Measurements from ENCODE around the gene SYF2.
"Not testable (repeated sequence)": the region's sequence is repeated elsewhere in the genome, so short reads cannot be mapped to it uniquely, and the experiment has no call there.

The SYF2 gene

DNA sequence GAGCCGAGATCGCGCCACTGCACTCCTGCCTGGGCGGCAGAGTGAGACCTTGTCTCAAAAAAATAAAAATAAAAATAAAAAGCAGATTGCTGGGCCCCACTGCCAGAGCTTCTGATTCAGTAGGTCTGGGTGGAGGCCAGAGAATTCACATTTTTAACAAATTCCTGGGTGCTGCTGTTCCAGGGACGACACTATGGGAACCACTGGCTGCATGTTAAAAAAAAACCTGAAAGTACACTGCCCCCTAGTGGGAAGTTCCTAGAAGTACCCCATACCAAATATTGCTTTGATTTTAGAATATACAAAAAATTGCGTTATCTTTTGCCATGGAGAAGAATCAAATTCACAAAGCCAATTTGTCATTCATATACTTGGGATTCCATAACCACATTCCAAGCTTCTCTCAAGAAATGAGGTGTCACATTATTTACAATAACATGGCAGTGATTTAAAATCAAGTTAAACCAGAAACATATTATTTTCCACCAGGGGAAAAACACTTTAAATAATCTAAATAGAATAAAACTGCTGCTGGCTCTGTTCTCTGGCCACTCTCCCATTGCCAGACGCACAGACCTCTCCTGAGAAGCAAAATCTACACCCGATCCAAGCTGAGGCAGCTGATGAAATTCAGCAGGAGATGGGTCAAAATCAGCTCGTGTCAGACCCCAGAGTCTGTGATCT, 27.4 kb downstream of the SYF2 start:
- DNase-seq = no peak

DNA sequence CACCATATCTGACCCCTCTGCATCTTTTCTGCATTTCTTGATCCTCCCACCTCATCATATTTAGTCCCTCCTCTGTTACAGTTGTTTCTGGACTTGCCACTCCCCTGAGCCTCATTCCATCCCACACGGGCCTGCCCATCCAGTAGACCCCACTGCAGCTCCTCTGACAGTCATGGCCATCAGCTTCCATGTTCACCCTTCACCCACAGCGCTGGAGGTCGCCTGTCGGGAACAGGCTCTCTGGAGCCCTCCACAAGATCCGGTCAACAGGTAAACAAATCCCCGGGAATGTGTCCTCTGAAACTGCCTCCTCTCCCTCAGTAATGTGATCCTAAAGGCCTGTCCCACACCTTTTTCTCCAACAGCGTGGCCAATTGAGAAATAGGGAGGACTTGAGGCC, 31.3 kb downstream of the SYF2 start:
- no peak for DNase-seq

DNA sequence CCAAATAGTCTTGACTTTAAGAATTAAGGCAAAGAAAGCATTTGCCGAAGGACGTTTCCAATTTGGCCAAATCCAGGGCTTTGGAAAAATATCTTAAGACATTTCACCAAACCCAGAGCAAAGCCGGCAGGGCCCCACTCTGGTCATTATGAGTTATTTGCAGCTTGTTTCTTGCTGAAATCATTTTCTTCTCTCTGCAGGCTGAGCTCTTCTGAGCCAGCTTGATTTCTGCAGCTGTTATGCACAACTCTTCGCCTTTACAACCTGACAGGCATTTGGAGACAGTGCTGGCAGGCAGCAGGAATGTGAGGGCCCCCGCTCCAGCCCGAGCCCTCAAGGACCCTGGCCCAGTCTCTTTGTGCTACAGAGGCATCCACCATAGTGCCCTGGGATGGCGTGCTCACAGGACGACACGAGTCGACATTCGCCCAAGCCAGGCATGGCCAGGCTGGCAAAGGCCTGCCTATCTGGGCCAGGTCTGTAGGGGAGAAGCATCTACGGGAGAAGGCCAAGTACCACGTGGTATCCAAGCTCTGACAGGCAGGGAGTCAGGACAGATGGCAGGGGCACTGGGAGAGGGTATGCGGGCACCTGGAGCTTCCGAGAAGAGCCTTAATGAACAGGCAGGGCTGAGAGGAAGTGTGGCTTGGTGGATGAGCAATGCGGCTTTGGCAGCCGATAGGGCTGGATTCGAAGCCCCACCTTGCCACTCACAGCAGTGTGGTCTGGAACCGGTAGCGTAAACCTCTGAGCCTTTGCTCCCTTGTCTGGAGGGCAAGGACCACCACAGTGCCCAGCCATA, 32.3 kb downstream of the SYF2 start:
- no peak for DNase-seq

DNA sequence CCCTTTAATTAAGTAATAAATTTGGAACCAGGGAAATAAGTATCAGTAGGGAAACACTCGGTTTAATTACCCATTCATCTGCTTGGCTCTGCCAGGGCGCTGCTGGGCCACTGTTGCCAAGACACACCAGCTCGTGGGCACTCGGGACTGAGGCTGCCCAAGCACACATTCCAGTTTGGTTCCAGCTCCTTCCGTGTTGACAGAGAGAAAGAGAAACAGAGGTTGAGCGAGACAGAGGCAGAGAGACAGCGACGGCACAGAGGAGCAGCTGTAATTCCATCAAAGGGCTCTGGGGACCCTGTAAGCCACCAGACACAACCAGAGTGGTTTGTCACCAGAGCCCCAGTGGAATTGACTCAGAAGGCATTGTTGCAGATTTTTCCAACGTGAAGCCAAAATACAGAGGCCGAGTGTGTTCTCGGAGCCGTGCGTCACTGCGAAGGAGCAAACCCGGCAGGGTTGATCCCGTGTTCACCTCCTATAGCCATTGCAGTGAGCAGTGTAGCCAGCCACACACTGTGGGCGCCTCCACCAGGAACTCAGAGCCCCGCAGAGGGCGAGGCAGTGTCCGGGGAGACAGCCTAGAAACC, 33.5 kb downstream of the SYF2 start:
- no peak for DNase-seq

DNA sequence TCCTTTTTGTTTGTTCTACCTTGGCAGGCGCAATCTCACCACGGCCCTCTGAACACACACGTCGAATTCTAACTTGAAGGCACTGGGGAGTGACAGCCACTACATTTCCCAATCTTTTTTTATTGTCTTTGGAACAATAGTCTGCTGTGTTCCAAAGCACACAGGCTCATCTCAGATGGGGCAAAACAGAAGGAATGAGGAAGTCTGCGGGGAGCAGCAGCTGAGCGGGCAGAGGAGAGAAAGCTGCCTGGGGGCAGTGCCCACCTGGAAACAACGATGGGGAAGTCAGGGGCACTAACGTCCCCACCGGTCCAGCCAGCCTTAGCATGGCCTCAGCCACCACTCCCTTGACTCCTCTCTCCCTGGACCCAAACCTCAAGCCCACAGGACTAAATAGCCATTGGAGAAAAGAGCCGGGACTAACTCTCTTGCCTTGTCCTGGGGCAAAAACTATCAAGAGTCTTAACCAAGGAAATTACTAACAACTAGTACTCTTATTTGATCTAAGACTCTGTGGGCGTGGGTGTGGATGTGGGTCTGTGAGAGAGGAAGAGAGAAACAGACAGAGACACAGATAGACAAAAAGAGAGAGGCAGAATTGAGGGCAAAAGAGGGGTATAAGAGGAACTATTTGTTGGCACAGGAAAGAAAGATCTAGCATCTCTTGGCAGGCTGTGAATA, 34.2 kb downstream of the SYF2 start:
- no peak for DNase-seq

DNA sequence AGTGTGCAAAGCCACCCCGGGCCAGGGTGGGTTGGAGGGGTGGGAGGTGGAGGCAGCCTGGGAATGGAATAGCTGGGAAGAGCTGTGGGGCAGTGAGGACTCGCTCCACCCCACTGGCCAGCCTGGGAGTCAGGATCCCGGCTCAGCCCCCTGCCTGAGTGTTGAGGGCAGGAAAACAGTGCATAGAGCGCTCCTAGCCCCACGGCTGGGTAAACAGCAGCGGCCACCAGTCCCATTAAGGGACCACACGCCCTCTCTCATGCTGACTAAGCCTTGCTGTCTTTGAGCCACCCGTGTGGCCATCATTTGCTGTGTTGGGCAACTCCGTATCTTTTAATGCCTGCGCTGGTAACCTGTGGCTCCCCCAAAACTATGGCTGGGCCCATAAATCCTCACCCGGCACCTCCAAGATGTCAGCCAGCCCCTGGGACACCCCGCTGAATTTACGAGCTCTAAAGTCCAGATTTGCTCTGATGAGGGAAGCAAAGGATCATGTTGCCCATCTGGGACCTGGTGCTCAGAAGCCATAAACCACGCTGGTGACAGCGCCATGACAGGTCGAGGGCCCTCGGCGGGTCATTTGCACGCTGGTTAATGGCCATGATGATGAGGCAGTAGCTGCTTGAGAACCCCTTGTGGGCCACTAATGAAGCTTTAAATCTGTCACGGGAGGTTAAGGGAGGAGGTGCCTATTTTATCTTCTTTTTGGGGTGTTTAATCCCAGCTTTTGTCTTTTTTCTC, 34.9 kb downstream of the SYF2 start:
- no peak for DNase-seq

DNA sequence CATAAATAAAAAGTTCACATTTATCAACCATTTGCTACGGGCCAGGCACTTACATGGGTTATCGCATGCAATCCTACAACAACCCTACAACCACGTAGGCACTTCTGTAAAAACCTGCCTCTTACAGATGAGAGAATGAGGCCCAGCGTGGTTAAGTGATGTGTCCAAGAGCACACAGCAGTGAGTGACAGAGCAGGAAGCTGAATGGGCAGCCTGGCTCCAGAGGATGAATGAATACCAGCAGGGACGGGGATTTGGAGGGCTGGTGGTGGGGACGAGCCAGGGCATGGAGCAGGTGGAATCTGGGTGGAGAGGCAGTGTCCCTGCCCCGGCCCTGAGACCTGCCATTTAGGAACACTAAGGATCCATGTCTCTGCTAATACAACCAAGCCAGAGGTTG, 35.5 kb downstream of the SYF2 start:
- DNase-seq = no peak

DNA sequence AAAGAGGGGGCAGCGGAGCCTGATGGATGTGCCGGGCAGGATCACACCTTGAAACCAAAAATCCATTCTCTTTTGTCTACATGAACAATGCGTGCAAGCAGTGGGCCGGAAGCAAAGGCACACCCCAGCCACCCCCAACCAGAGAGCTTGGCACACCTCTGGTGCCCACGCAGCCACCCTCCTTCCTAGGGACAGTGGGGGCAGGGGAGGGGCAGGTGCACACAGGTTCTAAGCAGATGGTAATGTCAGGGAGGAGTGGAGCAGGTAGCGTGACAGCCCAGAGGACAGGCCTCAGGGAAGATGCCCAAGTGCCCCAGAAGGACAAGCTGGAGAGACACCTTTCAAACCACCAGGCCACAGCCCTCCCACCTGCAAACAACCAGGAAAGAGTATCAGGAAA, 36.5 kb downstream of the SYF2 start:
- no peak for DNase-seq

DNA sequence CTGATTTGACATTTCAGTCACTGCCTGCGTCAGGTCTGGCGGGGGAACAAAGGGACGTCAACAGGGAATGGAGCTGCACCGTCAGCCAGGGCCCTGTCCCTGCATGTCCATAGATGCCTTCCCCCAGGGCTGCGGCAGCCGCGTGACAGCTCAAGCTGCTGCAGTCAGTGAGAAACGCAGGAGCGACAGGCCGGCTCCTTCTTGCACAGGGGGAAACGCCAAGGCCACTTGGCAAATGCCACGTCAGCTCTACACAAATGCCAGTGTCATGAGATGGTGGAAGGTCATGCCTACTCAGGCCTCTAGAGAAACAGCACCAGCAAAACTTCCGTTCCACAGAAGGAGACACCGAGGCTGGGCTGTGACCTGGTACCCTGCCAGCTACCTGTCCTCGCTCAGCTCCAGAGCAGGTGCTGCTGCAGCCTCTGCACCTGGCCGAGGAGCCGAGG, 37.7 kb downstream of the SYF2 start:
- no peak for DNase-seq

DNA sequence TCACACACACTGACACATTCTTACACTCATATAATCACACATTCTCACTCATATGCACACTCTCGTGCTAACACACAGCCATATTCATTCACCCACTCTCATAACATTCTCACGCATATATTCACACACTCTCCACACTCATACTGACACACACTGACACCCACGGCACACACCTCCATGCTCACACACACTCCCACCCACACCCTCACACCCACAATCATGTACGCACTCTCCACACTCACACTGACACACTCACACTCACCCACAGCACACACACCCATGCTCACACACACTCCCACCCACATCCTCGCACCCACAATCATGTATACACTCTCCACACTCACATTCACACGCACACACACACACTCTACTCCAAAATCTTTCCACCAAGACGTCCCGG, 38.2 kb downstream of the SYF2 start:
- DNase-seq = no peak

DNA sequence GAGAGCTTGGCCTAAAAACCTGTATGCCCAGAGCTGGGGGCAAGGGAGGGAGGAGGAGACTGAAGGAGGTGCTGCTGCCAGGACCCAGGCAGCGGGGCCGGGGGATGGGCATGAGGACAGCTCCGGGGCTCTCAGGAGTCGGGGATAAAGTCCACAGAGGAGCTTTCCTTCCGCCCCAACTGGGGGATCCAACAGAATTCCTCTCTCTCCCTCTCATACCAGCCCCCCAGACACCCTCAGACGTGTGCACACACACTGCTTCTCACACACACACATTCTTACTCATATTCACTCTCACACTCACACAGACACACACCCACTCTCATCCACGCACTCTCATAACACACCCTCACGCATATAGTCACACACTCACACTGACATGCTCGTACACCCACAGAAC, 39.1 kb downstream of the SYF2 start:
- no peak for DNase-seq

DNA sequence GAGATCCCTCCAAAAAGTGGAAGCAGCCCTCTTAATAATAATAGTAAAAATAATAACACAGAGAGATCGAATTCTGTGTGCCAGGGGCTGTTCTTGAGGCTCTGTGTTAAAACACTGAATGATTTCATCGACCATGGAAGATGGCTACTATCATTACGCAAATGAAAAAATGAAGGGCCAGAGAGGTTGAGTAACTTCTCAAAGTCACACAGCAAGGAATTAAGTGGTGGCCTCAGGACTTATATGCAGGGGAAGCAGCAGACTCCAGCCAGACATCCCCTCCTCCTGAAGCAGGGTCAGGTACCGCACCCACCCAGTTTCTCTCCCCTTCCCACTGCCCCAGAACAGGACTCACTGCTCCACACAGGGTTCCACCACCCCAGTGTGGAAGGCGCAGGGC, 40.1 kb downstream of the SYF2 start:
- no peak for DNase-seq

DNA sequence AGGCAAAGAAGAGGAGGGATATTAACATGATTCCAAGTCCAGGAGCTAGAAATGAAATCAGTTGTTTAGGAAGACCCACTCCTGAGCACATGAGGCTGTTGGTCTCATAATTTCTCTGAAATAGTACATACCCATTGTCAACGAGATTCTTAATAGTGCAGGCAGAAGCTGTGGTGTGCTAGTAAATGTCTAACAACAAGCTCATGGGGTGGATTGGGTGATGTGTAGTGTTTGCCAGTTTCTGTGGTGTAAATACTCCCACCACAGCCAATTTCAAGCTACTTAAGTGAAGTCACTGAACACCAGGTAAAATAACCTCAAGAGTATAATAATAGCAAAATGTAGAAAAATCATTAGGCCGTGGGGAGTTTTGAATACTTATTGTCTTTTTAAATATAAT, 42.0 kb downstream of the SYF2 start:
- DNase-seq = no peak

DNA sequence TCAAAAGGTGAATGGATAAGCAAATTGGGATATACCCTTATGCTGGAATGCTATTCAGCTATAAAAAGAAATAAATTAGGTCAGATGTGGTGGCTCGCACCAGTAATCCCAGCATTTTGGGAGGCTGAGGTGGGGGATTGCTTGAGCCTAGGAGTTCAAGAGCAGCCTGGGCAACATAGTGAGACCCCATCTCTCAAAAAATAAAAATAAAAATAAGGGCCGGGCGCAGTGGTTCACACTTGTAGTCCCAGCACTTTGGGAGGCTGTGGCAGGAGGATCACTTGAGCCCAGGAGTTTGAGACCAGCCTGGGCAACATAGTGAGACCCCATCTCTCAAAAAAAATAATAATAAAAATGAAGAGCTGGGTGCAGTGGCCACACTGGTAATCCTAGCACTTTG, 44.4 kb downstream of the SYF2 start:
- not testable (repeated sequence) for DNase-seq

DNA sequence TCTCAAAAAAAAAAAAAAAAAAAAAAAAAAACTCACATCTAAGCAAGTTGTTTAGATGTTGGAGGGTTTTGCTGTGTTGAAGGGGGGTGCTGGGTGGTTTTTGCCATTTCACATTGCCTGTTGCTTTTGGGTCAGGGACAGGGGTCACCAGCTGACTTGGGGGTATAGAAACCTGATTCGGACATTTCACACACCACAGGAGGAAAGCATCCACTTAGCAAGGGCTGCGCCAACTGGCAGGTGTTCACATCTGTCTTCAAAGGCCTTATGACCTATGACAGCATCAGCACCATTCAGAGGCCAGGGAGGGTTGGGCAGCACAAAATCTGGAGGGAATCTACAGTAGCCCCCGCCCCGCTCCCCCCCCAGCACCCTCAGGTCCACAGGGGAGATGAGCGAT, 45.2 kb downstream of the SYF2 start:
- DNase-seq = no peak

DNA sequence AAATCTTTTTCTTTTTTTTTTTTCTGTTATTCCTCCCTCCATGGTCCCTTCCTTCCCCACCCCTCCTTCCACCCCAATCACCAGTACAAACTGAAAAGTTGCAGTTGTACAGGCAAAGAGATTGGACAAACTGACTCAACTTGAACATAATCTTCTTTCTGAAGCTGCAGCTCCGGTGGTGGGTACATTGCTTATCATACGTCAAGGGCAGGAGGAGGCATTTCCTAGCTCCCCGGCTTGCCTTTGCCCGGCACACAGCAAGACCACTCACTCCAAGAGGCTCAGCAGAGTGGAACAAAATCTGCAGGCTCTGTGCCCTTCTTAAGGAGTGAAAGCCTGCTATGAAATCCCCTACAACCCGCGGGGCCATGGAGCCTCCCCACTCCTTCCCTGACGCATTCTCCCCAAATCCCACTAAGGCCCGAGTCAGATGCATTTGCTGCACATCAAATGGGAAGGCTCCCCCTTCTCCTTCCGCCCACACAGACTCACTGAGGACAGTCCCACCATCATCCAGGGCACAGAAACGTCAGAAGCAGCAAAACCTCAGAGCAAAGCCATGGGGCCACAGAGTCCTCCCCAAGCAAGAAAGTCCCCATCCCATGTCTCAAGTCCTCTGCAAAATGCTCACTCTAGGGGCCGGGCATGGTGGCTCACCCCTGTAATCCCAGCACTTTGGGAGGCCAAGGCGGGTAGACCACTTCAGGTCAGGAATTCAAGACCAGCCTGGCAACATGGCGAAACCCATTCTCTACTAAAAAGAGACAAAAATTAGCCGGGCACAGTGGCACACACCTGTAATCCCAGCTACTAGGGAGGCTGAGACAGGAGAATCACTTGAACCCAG, 45.9 kb downstream of the SYF2 start:
- no peak for DNase-seq

DNA sequence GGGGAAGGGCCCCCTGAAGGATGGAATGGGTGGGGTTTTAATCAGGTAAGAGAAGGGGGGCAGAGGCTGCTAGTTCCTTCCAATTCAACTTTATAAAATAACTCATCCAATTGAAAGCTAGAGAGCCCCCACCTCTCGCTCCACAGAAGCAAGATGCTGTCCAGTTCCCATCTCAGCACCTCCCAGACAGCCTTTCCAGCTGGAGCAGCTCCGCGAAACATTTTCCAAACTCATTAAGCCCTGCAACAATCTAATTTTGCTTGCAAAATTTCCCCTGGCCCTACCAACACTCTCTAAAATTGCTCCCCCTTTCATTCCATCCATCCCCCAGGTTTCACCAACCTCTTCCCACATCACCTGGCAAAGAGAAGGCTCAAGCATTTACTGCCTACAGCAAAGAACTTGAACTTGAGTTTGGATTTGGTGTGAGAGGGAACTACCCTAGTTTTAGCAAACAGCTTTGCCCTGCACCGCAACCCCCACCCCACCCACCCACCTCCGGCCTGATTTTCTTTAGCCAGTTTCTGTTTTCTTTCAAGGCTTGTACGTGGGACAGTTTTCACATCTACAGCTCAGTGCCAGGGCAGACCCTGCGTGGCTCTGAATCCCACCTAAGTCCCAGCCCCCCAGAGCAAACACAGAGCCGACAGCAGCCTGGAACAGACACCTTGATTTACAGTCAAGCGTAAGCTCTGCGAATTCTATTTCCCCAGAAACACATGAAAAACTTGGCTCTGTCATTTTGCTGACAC, 46.7 kb downstream of the SYF2 start:
- DNase-seq = no peak

DNA sequence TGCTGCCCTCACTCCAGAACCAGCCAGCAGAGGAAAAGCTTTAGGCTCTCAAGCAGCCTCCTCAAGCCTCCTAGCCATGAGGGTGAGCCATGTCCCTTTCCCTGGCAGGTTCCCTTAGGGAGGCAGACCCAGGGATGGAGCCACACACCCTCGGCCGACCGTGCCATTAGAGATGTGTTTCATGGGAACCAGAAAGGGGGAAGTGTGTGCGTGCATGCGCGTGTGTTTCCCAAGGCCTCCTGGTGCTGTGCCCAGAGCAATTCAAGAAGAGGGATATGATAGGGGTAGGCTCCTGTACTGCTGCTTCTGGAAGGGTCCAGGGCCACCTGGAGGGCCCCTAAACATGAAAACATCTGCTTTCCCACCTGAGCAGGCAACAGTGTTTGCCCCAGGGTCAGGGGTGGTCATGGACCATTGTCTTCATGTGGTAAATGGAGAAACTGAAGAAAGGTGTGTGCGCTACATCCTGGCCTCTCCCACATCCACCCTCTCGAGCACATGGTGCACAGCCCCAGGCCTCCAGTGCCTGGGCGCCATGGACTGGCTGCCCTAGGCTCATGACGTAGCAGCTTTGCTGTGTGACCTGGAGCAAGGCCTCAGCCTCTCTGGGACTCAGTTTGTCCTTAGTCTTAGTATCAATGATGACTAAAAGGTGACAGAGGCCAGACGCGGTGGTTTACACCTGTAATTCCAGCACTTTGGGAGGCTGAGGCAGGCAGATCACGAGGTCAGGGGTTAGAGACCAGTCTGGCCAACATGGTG, 48.1 kb downstream of the SYF2 start:
- DNase-seq = no peak

DNA sequence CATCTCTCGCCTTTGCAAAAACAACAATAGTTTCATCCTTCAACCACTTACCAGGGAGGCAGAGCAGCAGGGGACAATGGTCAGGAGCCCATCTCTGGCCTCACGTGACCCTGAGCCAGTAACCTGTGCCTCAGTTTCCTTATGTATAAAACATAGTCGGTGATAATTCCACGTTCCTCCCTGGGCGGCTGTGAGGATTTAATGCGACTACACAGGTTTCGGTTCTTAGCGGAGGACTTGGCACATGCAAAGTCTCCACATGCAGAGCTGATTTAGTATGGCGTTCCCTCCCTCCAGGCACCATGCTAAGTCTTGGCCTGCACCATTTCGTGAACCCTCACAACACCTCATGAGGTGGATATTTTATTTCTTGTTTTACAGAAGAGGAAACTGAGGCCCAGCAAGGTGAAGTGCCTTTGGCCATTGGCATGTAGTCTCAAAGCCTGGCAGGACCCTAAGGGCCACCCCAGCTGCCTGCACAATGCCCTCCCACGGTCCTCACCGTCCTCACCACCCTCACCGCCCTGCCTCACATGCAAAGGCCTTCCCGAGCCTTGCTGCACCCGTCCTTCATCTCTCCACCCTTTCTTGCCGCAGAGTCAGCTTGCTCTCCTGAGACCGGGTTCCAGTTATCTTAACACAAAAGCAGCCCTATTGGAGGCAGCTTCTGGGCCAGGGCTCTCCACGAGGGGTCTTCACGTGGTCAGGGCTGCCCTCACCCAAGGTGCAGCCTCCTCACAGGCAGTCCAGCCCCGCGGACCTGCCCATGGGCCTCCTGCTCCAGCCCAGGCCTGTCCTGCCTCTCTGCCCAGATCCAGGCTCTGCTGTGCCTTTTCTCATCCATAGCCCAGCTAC, 48.9 kb downstream of the SYF2 start:
- DNase-seq = no peak
